AG04450 (cell line): Measurements from ENCODE around the gene OSM. TPM values are rescaled to one million over a fixed set of nuclear protein-coding genes. Genes with fewer than 3 reads are reported as not detected.

ENCODE experiments used
- CTCF ChIA-PET: fragments of 300-600, 350-600 bp; formaldehyde crosslinking; extraction: SDS; loops from one replicate; lab custom pipeline; 2022; ENCODE audit warnings: antibody characterized with exemption, inconsistent platforms; lab: Charles Lee
- POLR2A ChIA-PET: fragments of 350-600 bp; formaldehyde crosslinking; extraction: SDS; loops from one replicate; lab custom pipeline; 2021; ENCODE audit warnings: antibody characterized with exemption, inconsistent platforms; lab: Yijun Ruan, JAX
- DNase-seq: peaks from one replicate; pipeline ENCODE4 v3.0.0-alpha.2; 2011; ENCODE audit warnings: low read depth, low spot score
- H3K27ac ChIP-seq: one replicate; pipeline ENCODE4 v1.5.1; 2012; ENCODE audit warnings: low read depth, low read length, control low read depth
- H3K27me3 ChIP-seq: one replicate; pipeline ENCODE4 v1.6.0; 2012; ENCODE audit warnings: low read length; ENCODE audit not compliant: control insufficient read depth, insufficient read depth
- H3K4me3 ChIP-seq: 2 replicates; pipeline ENCODE4 v1.5.1; 2011; ENCODE audit warnings: mild to moderate bottlenecking, low read depth, low read length, control low read depth
- H3K9me3 ChIP-seq: 2 replicates; pipeline ENCODE4 v1.5.1; 2012; ENCODE audit warnings: low read length; ENCODE audit not compliant: control insufficient read depth, insufficient read depth
- CTCF ChIP-seq: IDR thresholded peaks from 2 replicates; pipeline ENCODE4 v1.5.1; 2011; ENCODE audit warnings: low read depth, low read length, control low read depth, inconsistent platforms
- polyA plus RNA-seq: library from polyadenylated mRNA; depleted of rRNA; stranded (reverse); fragments of >200 nt; gene quantifications from 2 replicates; pipeline ENCODE4 v1.2.3, GENCODE V29; 2011

OSM gene
- polyA plus RNA-seq, 1 experiment = not detected

DNA sequence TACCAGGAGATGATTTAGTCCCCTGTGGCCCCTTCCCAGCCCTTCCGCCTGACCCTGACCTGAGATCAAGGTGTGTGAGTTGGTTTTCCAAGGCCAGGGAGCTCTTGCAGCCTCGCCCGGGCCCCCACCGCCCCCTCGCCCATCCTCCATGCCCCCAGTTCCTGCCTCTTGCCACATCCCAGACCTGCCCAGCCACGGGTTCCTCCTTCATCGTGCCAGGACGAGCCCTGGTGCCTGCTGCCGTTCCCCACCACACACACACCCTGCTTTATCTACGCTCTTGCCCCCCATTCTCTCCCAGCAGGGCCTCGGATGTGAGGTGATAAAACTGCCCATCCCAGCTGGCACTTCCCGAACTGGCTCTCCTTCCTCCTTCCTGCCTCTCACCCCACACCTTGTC, 18.7 kb downstream of the OSM start:
- TF ChIP-seq CTCF = no peak
- Histone ChIP-seq H3K27ac (no peak overlapping the region), H3K4me3 (no peak overlapping the region), H3K27me3 (no peaks in the 10 kb centered on the region), H3K9me3 (peaks cover 13% of the 10 kb centered on the region; the same call in 1 of the 2 replicates)
- CTCF ChIA-PET = interaction anchor here (1.2 kb wide), 1 partner anchor 139 kb away, joined by 3 read pairs; no protein-coding TSS in a partner anchor
- DNase-seq = no peak
- POLR2A ChIA-PET = no interaction called here

GRCh38 chr22:30247561-30247960, 19.1 kb downstream of the OSM start:
- CTCF ChIA-PET = interaction anchor here (1.2 kb wide), 1 partner anchor 139 kb away, joined by 3 read pairs; no protein-coding TSS in a partner anchor
- POLR2A ChIA-PET = no interaction called here
- H3K4me3 ChIP-seq = peak overlapping the region; percentile 84

GRCh38 chr22:30246814-30247376, 19.8 kb downstream of the OSM start:
- ChIA-PET CTCF (interaction anchor here (0.5 to 1.8 kb wide), 2 partner anchors 9 to 646 kb away, joined by 3 to 5 read pairs; no protein-coding TSS in a partner anchor), POLR2A (interaction anchor here (0.5 to 1.7 kb wide), 6 partner anchors 9 to 139 kb away, joined by 3 to 5 read pairs (median 4); no protein-coding TSS in a partner anchor)
- peak overlapping the region; percentile 93 for H3K27ac ChIP-seq
- no peak for DNase-seq
- peak overlapping the region; percentile 84 for H3K4me3 ChIP-seq
- H3K27me3 ChIP-seq = no peaks in the 10 kb centered on the region
- peaks cover 13% of the 10 kb centered on the region; the same call in 1 of the 2 replicates for H3K9me3 ChIP-seq
- no peak for TF ChIP-seq CTCF

More at GRCh38 chr22:30247561-30247960, 19.1 kb downstream of the OSM start:
- no peak for TF ChIP-seq CTCF
- Histone ChIP-seq H3K27ac (peak overlapping the region; percentile 93), H3K27me3 (no peaks in the 10 kb centered on the region), H3K9me3 (peaks cover 13% of the 10 kb centered on the region; the same call in 1 of the 2 replicates)
- DNase-seq = no peak

GRCh38 chr22:30245985-30246813, 20.5 kb downstream of the OSM start, which contains the start of gene LIF:
TSS of gene LIF (minus strand) at chr22:30246759. CDS start at chr22:30246695, 64 bp downstream.
- TF ChIP-seq CTCF = peak; percentile 18; the same call in 1 of the 2 replicates
- CTCF ChIA-PET = interaction anchor here (0.5 to 1.8 kb wide), 3 partner anchors 9 to 645 kb away, joined by 3 to 5 read pairs (median 4); no protein-coding TSS in a partner anchor
- peak within 1 kb of the TSS; percentile 93 for H3K27ac ChIP-seq
- no peaks in the 10 kb centered on the region for H3K27me3 ChIP-seq
- DNase-seq = peak; percentile 54
- POLR2A ChIA-PET = interaction anchor here (0.5 to 1.7 kb wide), 6 partner anchors 9 to 138 kb away, joined by 3 to 5 read pairs (median 4); no protein-coding TSS in a partner anchor
- peaks cover 13% of the 10 kb centered on the region; the same call in 1 of the 2 replicates for H3K9me3 ChIP-seq
- peak within 1 kb of the TSS; percentile 84 for H3K4me3 ChIP-seq
